Upper lobe of left lung (tissue), 4 donors: ENCODE data around the gene DDI2.
A peak's percentile ranks its signal among the peaks of the same experiment; 100 is the strongest.

Experiments
- EP300 ChIP-seq, 4 donors: sonication (generic); formaldehyde crosslinking; IDR thresholded peaks; one replicate each; pipeline ENCODE4 v1.5.1; 2017; ENCODE audit warnings: antibody characterized with exemption in 4 of 4, control low read depth in 2 of 4
- TF ChIP-seq, protein P1 (sequence below), 6 experiments: fragments of 450-650 bp in 4 of 6; fragments of 200-600 bp in 2 of 6; sonication (generic) in 2 of 6; IDR thresholded peaks; one replicate each; pipeline ENCODE4 v1.5.1; 2016 to 2019; ENCODE audit warnings: antibody characterized with exemption in 6 of 6

DNA sequence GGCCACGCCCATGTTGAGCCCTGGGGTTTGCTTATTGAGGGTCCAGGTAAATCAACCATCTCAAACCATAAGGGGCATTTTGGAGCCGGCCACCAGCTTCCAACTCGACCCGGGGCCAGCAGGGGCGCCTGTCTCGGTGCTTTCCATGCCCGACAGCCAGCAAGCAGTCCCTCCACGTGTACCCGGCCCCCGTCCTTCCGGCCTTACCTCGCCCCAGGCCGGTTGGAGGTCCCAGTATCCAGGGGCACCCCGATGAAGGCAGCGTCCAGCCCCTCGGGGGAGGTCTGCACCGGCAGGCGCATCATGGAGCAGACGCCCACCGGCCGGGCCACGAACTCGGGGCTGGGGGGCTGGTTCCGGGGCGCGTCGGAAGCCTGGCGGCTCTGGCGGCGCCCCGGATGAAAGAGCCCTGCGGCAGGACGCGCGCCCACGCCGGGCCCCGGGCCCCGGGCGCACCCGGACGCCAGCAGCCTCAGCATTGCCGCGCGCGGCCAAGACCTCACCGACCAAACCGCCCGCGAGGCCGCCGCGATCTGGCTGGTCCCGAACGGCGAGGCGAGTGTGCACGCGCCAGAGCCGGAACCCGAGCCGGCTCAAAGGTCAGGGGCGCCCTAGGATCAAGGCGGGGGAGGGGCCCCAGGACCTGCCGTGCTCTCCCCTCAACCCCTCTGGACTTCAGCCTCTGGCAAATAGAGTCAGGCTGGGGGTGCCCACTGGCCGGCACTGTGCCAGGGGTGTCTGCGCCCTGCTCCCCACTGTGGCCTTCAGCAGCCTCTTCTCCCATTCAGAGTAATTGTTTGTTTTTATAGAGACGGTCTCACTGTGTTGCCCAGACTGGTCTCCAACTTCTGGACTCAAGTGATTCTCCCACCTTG is 32.5 kb upstream of the DDI2 start, which contains the start of gene AGMAT:
- TF ChIP-seq, protein P1, sequence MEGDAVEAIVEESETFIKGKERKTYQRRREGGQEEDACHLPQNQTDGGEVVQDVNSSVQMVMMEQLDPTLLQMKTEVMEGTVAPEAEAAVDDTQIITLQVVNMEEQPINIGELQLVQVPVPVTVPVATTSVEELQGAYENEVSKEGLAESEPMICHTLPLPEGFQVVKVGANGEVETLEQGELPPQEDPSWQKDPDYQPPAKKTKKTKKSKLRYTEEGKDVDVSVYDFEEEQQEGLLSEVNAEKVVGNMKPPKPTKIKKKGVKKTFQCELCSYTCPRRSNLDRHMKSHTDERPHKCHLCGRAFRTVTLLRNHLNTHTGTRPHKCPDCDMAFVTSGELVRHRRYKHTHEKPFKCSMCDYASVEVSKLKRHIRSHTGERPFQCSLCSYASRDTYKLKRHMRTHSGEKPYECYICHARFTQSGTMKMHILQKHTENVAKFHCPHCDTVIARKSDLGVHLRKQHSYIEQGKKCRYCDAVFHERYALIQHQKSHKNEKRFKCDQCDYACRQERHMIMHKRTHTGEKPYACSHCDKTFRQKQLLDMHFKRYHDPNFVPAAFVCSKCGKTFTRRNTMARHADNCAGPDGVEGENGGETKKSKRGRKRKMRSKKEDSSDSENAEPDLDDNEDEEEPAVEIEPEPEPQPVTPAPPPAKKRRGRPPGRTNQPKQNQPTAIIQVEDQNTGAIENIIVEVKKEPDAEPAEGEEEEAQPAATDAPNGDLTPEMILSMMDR (IDR thresholded peaks at IDR 0.05), result peak in 2 of 6 experiments; percentile 14 to 37
- TF ChIP-seq EP300 (IDR thresholded peaks at IDR 0.05), result no peak
